ENCODE results near the gene SFRP4. TPM values are rescaled to one million over a fixed set of nuclear protein-coding genes. Genes with fewer than 3 reads are reported as not detected.

The SFRP4 gene
- total RNA-seq, 1 donor from 2014 or later: 0.16 TPM

DNA sequence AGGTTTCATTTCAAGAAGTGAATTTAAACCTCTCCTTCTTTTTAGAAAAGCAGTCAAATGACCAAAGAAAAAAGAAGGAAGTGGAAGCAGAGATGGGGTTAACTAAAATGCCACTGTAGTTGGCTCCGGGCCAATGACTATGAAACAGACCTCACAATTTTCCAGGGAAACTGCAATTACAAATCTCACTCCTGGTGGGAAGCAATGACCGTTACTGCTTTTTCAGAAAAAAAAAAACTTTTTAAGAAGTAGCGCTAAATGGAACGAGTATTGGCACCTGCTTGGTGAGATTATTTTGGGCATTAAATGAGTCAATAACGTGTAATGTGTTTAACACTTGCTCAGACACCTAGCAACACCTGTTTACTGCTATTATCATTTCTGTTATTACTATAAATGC, 1.2 kb downstream of the SFRP4 start:
- no peak overlapping the region for H3K4me3 Mint-ChIP-seq (ENCODE audit: unreplicated experiment)
- H3K4me1 Mint-ChIP-seq (ENCODE audit: unreplicated experiment): peaks cover 24% of the 10 kb centered on the region
- H3K27ac Mint-ChIP-seq (ENCODE audit: unreplicated experiment): no peak overlapping the region
- TF ChIP-seq CTCF (IDR thresholded peaks at IDR 0.05): no peak
- peaks cover 45% of the 10 kb centered on the region for H3K27me3 Mint-ChIP-seq (ENCODE audit: unreplicated experiment)
- no peak for DNase-seq (ENCODE audit: extremely low spot score, unreplicated experiment)
- no peaks in the 10 kb centered on the region for H3K9me3 Mint-ChIP-seq (ENCODE audit: unreplicated experiment)
- no peaks in the 10 kb centered on the region for H3K36me3 Mint-ChIP-seq (ENCODE audit: unreplicated experiment)

DNA sequence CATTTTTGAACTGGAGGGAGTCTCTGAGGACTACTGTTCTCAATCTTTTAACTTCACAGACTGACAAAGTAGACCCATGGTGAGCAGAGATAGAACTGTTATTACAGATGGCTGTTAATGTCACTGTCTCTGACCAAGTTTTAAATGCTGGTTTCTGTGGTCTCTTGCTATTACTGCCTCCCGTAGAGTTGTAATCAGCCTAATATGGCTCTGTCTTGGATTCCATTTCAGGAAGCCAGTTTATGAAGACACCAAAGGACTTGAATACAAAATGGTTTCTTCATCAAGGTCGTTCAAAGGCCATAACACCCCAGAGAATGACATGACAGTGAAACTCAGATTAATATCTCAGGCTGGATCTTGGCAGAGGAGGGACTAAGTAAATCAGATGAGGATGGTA, 3.9 kb downstream of the SFRP4 start:
- no peak for TF ChIP-seq CTCF (IDR thresholded peaks at IDR 0.05)
- Mint-ChIP-seq H3K9me3 (ENCODE audit: unreplicated experiment) (no peaks in the 10 kb centered on the region), H3K27ac (ENCODE audit: unreplicated experiment) (no peak overlapping the region), H3K36me3 (ENCODE audit: unreplicated experiment) (no peaks in the 10 kb centered on the region), H3K4me1 (ENCODE audit: unreplicated experiment) (peaks cover 29% of the 10 kb centered on the region), H3K27me3 (ENCODE audit: unreplicated experiment) (peaks cover 24% of the 10 kb centered on the region), H3K4me3 (ENCODE audit: unreplicated experiment) (no peak overlapping the region)
- no peak for DNase-seq (ENCODE audit: extremely low spot score, unreplicated experiment)

DNA sequence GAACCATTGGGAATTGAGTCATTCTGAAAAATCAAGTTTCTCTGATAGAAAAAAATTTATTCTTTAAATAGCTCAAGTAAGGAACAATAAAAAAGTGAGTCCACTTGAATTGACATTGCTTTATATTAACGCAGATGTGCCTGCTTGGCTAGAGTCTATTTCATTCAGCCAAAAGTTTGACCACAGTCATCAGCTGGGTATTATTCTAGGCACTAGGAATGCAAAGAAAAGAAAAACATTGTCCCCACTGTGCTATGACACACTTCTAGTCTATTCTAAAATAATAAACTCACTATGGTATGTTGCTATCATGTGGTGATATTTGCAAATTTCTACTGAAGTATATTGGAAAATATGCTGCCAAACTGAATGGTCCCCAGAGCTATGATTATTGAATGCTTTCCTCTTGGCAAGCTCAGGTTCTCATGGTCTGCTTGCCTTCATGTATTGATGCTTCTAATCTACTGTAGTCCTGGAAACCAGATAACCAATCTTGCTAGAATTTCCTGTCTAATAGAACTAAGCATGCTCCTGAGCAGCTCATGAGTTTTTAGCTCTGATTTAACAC, 8.3 kb downstream of the SFRP4 start:
- TF ChIP-seq CTCF (IDR thresholded peaks at IDR 0.05): no peak
- peaks cover 12% of the 10 kb centered on the region for H3K27me3 Mint-ChIP-seq (ENCODE audit: unreplicated experiment)
- DNase-seq (ENCODE audit: extremely low spot score, unreplicated experiment): no peak
- H3K9me3 Mint-ChIP-seq (ENCODE audit: unreplicated experiment): no peaks in the 10 kb centered on the region
- no peak overlapping the region for H3K4me3 Mint-ChIP-seq (ENCODE audit: unreplicated experiment)
- no peaks in the 10 kb centered on the region for H3K36me3 Mint-ChIP-seq (ENCODE audit: unreplicated experiment)
- peak overlapping the region; percentile 56 for H3K27ac Mint-ChIP-seq (ENCODE audit: unreplicated experiment)
- H3K4me1 Mint-ChIP-seq (ENCODE audit: unreplicated experiment): peaks cover 21% of the 10 kb centered on the region

DNA sequence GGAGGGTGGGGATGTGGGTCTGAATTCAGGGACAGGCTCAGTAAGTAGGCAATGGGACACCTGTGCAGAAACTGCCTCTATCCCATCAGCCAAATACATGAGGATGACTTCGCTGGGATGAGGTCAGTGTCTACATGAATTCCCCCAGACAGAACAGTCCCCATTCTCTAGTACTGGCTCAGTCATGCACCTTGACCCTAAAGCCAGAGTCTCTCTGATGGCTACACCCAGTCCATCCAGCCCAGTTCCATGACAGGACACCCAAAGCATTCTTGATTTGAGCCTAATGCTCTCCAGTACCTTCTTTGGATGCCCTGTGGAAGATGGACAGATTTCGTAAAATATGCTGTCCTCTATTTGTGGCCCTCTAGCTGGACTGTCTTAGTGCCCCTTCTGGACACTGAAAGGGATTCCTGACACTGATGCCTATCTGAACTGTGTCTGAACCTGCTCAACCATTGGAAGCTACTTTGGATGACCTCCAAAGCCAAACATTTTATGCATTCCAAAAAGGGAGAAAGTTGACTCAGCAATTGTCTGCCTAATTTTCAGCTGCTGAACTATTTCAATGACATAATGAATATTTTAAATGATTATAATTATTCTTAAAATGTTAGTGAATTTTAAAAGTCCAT, 14.6 kb downstream of the SFRP4 start:
- Mint-ChIP-seq H3K9me3 (ENCODE audit: unreplicated experiment) (no peaks in the 10 kb centered on the region), H3K27ac (ENCODE audit: unreplicated experiment) (no peak overlapping the region), H3K27me3 (ENCODE audit: unreplicated experiment) (peaks cover 31% of the 10 kb centered on the region), H3K36me3 (ENCODE audit: unreplicated experiment) (no peaks in the 10 kb centered on the region), H3K4me3 (ENCODE audit: unreplicated experiment) (no peak overlapping the region), H3K4me1 (ENCODE audit: unreplicated experiment) (peaks cover 7% of the 10 kb centered on the region)
- no peak for TF ChIP-seq CTCF (IDR thresholded peaks at IDR 0.05)
- DNase-seq (ENCODE audit: extremely low spot score, unreplicated experiment): no peak

- Mint-ChIP-seq H3K27ac (ENCODE audit: unreplicated experiment) (no peak overlapping the region), H3K9me3 (ENCODE audit: unreplicated experiment) (no peaks in the 10 kb centered on the region), H3K27me3 (ENCODE audit: unreplicated experiment) (peaks cover 31% of the 10 kb centered on the region), H3K36me3 (ENCODE audit: unreplicated experiment) (no peaks in the 10 kb centered on the region), H3K4me3 (ENCODE audit: unreplicated experiment) (no peak overlapping the region), H3K4me1 (ENCODE audit: unreplicated experiment) (peaks cover 7% of the 10 kb centered on the region)
- DNase-seq (ENCODE audit: extremely low spot score, unreplicated experiment): no peak
- TF ChIP-seq CTCF (IDR thresholded peaks at IDR 0.05): peak; percentile 70
These were observed 15.3 kb downstream of the SFRP4 start for GRCh38 chr7:37901236-37901827.
